KOPT-K1 (cell line): Measurements from ENCODE around the gene DOK4.

Experiments
- H3K27ac ChIP-seq: fragments of 200-600 bp; sonication (generic); 2 replicates; pipeline ENCODE4 v1.5.1; 2016; ENCODE audit warnings: antibody characterized with exemption, mild to moderate bottlenecking, low read depth, low read length; ENCODE audit not compliant: poor library complexity, severe bottlenecking
- H3K36me3 ChIP-seq: fragments of 200-600 bp; sonication (generic); 2 replicates; pipeline ENCODE4 v1.5.1; 2017; ENCODE audit warnings: antibody characterized with exemption, mild to moderate bottlenecking, low read length, moderate library complexity; ENCODE audit not compliant: insufficient read depth
- H3K9me3 ChIP-seq: fragments of 200-600 bp; sonication (generic); 2 replicates; pipeline ENCODE4 v1.5.1; 2017; ENCODE audit warnings: antibody characterized with exemption, low read length, mild to moderate bottlenecking; ENCODE audit not compliant: insufficient read depth, poor library complexity, severe bottlenecking

The DOK4 gene

GRCh38 chr16:57513371-57514102, 27.2 kb upstream of the DOK4 start:
- Histone ChIP-seq H3K27ac (no peak overlapping the region), H3K9me3 (no peaks in the 10 kb centered on the region), H3K36me3 (peaks cover 34% of the 10 kb centered on the region; the same call in 1 of the 2 replicates)

- Histone ChIP-seq H3K9me3 (no peaks in the 10 kb centered on the region), H3K36me3 (peaks cover 26% of the 10 kb centered on the region; the same call in 1 of the 2 replicates), H3K27ac (no peak overlapping the region)
Observed at GRCh38 chr16:57512296-57513001, 26.2 kb upstream of the DOK4 start.

GRCh38 chr16:57510016-57510871, 24.0 kb upstream of the DOK4 start:
- Histone ChIP-seq H3K27ac (no peak overlapping the region), H3K36me3 (peaks cover 13% of the 10 kb centered on the region; the same call in 1 of the 2 replicates), H3K9me3 (no peaks in the 10 kb centered on the region)

GRCh38 chr16:57509231-57509923, 23.1 kb upstream of the DOK4 start:
- no peak overlapping the region for H3K27ac ChIP-seq
- peaks cover 4% of the 10 kb centered on the region; the same call in 1 of the 2 replicates for H3K36me3 ChIP-seq
- H3K9me3 ChIP-seq = no peaks in the 10 kb centered on the region

GRCh38 chr16:57508035-57508425, 21.7 kb upstream of the DOK4 start:
- Histone ChIP-seq H3K27ac (no peak overlapping the region), H3K36me3 (no peaks in the 10 kb centered on the region; the same call in 1 of the 2 replicates), H3K9me3 (no peaks in the 10 kb centered on the region)

GRCh38 chr16:57507136-57508034, 21.1 kb upstream of the DOK4 start:
- Histone ChIP-seq H3K27ac (no peak overlapping the region), H3K36me3 (no peaks in the 10 kb centered on the region; the same call in 1 of the 2 replicates)

GRCh38 chr16:57505169-57505568, 18.9 kb upstream of the DOK4 start:
- no peak overlapping the region for H3K27ac ChIP-seq

More at GRCh38 chr16:57507136-57508034, 21.1 kb upstream of the DOK4 start:
- no peaks in the 10 kb centered on the region for H3K9me3 ChIP-seq

GRCh38 chr16:57504491-57504890, 18.2 kb upstream of the DOK4 start:
- no peaks in the 10 kb centered on the region for H3K9me3 ChIP-seq
- no peak overlapping the region for H3K27ac ChIP-seq
- no peaks in the 10 kb centered on the region for H3K36me3 ChIP-seq

More at GRCh38 chr16:57505169-57505568, 18.9 kb upstream of the DOK4 start:
- no peaks in the 10 kb centered on the region for H3K36me3 ChIP-seq
- no peaks in the 10 kb centered on the region for H3K9me3 ChIP-seq

GRCh38 chr16:57504001-57504400, 17.7 kb upstream of the DOK4 start:
- no peaks in the 10 kb centered on the region for H3K9me3 ChIP-seq
- H3K27ac ChIP-seq = no peak overlapping the region
- no peaks in the 10 kb centered on the region for H3K36me3 ChIP-seq

- H3K36me3 ChIP-seq = no peaks in the 10 kb centered on the region
- no peak overlapping the region for H3K27ac ChIP-seq
- no peaks in the 10 kb centered on the region for H3K9me3 ChIP-seq
Observed at GRCh38 chr16:57503366-57503765, 17.1 kb upstream of the DOK4 start.

GRCh38 chr16:57502048-57502775, 15.9 kb upstream of the DOK4 start:
- no peaks in the 10 kb centered on the region for H3K36me3 ChIP-seq

GRCh38 chr16:57501492-57501891, 15.2 kb upstream of the DOK4 start:
- no peaks in the 10 kb centered on the region for H3K36me3 ChIP-seq
- no peaks in the 10 kb centered on the region for H3K9me3 ChIP-seq
- peak overlapping the region; percentile 67 for H3K27ac ChIP-seq

More at GRCh38 chr16:57502048-57502775, 15.9 kb upstream of the DOK4 start:
- no peaks in the 10 kb centered on the region for H3K9me3 ChIP-seq
- H3K27ac ChIP-seq = no peak overlapping the region

GRCh38 chr16:57500578-57501111, 14.4 kb upstream of the DOK4 start:
- no peaks in the 10 kb centered on the region for H3K36me3 ChIP-seq
- no peaks in the 10 kb centered on the region for H3K9me3 ChIP-seq
- H3K27ac ChIP-seq = peak overlapping the region; percentile 67
